Jurkat, Clone E6-1 (cell line): ENCODE results near the gene ADGRE2.
"Not testable (repeated sequence)": the region's sequence is repeated elsewhere in the genome, so short reads cannot be mapped to it uniquely, and the experiment has no call there.

ENCODE experiments used
- DNase-seq: peaks from one replicate; pipeline ENCODE4 v3.0.0-alpha.2; 2011; ENCODE audit warnings: low read depth, low spot score
- H3K4me3 ChIP-seq: 2 replicates; pipeline ENCODE4 v1.5.1; 2011; ENCODE audit warnings: mild to moderate bottlenecking, low read length, control low read depth, moderate library complexity

The ADGRE2 gene

GRCh38 chr19:14781713-14782536 lies 3.6 kb upstream of the ADGRE2 start:
- H3K4me3 ChIP-seq, DNase-seq: not testable (repeated sequence)

DNA sequence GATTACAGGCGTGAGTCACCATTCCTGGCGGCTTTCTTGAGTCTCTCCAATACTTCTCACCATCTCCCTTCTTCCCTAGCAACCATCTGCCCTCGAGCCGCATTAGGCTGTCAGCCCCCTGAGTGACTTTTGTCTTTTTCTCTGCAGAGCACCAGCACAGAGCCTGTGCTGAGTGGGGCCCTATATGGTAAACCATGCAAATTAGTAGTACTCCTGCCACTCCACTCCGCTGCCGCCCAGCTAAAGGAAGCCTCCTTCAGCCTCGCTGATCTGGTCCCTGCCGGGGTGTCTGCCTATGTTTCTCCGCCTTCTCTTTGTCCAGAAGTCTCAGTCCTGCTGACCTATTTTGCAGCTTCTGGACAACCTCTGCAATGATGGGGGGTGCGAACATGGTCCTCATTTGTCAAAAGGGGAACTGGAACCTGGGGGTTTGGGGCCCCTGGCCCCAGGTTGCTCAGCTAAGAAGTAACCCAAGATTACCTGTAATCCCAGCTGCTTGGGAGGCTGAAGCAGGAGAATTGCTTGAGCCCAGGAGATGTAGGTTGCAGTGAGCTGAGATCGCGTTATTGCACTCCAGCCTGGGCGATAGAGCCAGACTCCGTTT lies 2.4 kb upstream of the ADGRE2 start:
- H3K4me3 ChIP-seq, DNase-seq: not testable (repeated sequence)

GRCh38 chr19:14779151-14779550 lies 791 bp upstream of the ADGRE2 start:
- H3K4me3 ChIP-seq, result no peak overlapping the region
- no peak for DNase-seq

DNA sequence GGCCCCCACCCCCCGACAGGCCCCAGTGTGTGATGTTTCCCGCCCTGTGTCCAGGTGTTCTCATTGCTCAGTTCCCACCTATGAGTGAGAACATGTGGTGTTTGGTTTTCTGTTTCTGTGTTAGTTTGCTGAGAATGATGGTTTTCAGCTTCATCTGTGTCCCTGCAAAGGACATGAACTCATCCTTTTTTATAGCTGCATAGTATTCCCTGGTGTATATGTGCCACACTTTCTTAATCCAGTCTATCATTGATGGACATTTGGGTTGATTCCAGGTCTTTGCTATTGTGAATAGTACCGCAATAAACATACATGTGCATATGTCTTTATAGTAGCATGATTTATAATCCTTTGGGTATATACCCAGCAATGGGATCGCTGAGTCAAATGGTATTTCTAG lies 715 bp downstream of the ADGRE2 start:
- not testable (repeated sequence) for H3K4me3 ChIP-seq, DNase-seq

DNA sequence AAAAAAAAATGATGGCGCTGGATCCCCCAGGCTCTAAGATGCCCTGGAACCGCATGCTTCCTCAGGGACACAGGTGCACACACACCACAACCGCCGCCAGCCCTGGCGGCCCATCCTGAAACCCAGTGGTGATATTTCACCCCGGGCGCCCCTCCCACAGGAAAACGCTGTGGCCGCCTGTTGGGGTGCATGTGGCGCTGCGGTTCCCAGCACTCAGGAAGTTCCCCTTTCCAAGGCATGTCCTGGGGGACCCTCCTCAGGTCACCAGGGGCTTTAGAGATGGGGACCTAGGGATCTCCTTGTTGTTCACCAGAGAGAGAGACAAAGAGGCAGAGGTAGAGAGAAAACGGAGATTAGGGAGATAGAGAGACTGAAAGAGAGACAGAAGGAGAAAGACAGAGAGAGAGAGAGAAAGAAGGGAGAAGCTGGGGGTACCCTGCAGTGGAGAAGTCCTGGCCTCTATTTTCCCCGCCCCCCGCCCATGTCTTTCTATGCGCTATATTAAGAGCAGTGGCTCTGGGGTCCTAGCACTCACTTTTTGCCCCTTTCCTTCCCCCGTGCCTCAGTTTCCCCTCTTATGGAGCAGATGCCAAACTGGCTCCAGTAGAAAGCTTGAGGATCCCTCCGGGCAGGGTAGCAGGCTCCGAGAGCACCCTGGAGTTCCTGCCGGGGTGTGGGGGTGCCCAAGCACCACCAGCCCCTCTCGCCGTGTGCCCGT lies 2.3 kb downstream of the ADGRE2 start:
- no peak for DNase-seq
- peak overlapping the region; percentile 60 for H3K4me3 ChIP-seq

- not testable (repeated sequence) for DNase-seq
- peak overlapping the region; percentile 60 for H3K4me3 ChIP-seq
These were observed 3.0 kb downstream of the ADGRE2 start for GRCh38 chr19:14775326-14775725.

DNA sequence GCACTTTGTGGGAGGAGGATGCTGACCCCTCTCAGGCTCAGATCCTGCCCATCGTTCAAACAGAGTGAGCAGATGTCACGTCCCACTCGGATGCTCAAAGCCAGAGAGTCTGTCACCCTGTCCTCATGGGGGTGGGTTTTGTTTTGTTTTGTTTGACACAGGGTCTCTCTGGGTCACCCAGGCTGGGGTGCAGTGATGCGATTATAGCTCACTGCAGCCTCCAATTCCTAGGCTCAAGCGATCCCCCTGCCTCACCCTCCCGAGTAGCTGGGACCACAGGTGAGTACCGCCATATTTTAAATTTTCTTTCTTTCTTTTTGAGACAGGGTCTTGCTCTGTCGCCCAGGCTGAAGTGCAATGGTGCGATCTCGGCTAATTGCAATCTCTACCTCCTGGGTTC lies 4.0 kb downstream of the ADGRE2 start:
- H3K4me3 ChIP-seq, result no peak overlapping the region
- no peak for DNase-seq

- not testable (repeated sequence) for H3K4me3 ChIP-seq
These were observed 4.6 kb downstream of the ADGRE2 start for GRCh38 chr19:14773722-14774121.

GRCh38 chr19:14772995-14773394 lies 5.4 kb downstream of the ADGRE2 start:
- no peak overlapping the region for H3K4me3 ChIP-seq
- no peak for DNase-seq

More at GRCh38 chr19:14773722-14774121, 4.6 kb downstream of the ADGRE2 start:
- not testable (repeated sequence) for DNase-seq

DNA sequence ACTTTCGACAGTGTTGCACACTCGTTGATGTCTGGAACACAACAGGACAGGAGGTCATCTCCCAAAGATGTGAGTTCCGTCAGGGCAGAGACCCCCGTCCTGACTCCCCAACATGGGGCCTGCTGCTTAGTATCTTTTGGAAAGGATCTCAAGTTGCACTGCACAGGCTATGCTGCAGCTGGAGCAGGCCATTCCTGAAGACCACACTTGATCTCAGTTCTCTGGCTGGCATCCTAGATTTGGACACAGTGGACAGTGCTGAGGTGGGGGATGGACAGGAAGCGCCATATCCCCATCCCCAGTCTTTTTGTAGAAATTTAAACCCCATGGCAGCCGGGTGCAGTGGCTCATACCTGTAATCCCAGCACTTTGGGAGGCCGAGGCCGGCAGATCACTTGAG lies 5.9 kb downstream of the ADGRE2 start:
- DNase-seq, result no peak
- H3K4me3 ChIP-seq, result no peak overlapping the region

GRCh38 chr19:14770944-14771839 lies 7.2 kb downstream of the ADGRE2 start:
- H3K4me3 ChIP-seq, result no peak overlapping the region
- DNase-seq, result no peak

GRCh38 chr19:14770136-14770535 lies 8.2 kb downstream of the ADGRE2 start:
- no peak for DNase-seq
- H3K4me3 ChIP-seq, result no peak overlapping the region

GRCh38 chr19:14769201-14769600 lies 9.2 kb downstream of the ADGRE2 start:
- no peak for DNase-seq
- no peak overlapping the region for H3K4me3 ChIP-seq

DNA sequence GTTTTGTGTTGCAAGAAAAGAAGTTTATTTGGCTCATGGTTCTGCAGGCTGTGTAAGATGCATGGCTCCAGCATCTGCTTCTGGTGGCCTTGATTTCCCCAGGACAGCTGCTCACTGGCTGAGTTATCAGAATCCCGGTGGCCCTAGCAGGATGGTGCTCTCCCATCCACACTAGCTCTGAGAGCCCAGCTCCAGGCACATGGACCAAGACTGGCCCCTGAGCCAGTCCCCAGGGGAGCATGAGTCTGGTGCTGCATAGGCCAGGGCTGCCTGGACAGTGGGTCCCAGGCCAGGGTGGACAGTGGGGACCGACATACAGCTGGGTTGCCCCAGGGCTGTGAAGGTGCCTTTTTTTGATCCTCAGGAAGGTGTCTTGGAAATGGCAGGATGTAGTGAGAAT lies 10.4 kb downstream of the ADGRE2 start:
- no peak for DNase-seq
- no peak overlapping the region for H3K4me3 ChIP-seq

GRCh38 chr19:14767466-14767971 lies 10.8 kb downstream of the ADGRE2 start:
- no peak for DNase-seq
- H3K4me3 ChIP-seq, result no peak overlapping the region

DNA sequence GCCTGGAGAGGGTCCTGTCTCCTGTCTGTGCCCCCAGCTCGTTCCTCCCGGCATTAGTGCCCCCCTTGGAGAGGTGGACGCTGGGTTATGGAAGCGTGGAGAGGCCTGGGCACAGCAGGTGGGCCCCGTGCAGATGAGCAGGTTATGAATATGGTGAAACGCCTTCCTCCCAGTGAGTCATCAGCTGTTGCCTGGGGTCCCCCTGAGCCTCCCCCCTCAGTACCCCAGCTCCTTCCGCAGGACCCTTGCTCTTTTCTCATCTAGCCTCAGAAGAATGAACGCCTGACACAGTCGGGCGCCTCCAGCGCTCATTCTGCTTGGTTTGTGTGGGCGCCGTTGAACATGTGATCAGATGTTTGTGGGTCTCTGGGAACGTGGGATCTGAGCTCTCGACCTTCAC lies 12.5 kb downstream of the ADGRE2 start:
- not testable (repeated sequence) for H3K4me3 ChIP-seq, DNase-seq

- DNase-seq, H3K4me3 ChIP-seq: not testable (repeated sequence)
These were observed 13.0 kb downstream of the ADGRE2 start for GRCh38 chr19:14765403-14765802.

GRCh38 chr19:14764401-14764800 lies 14.0 kb downstream of the ADGRE2 start:
- DNase-seq, result no peak
- no peak overlapping the region for H3K4me3 ChIP-seq
